GM19455 (cell line): Measurements from ENCODE around the gene NEGR1.

Experiments used
- ATAC-seq: cut with Tn5 transposase; IDR thresholded peaks from one replicate; pipeline ENCODE4 v1.9.1; 2021; ENCODE audit not compliant: unreplicated experiment

The NEGR1 gene

DNA sequence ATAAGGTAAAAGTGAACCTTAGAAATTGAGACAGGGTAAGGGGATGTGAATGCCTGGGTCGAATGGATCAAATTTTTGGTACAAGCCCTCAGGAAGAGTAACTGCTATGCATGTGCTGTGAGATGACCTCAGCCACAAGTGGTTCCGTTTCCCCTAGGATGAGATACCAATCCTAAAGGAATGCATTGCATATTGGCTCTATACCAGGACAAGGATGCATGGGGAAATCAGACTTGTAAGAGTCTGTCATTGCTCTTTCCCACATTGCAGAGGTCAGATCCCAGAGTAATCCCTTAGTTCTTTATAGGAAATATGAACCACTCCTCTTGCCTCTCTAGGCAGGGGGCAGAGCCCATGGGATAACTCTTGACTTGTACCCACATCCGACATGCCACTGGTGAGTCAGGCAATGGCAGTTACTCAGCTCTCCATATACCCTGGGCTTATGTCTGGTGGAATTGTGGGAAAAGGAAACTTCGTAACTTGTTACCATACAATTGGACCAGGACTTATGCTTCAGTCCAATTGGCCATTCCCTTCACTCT lies 773.2 kb downstream of the NEGR1 start:
- ATAC-seq = no peak

DNA sequence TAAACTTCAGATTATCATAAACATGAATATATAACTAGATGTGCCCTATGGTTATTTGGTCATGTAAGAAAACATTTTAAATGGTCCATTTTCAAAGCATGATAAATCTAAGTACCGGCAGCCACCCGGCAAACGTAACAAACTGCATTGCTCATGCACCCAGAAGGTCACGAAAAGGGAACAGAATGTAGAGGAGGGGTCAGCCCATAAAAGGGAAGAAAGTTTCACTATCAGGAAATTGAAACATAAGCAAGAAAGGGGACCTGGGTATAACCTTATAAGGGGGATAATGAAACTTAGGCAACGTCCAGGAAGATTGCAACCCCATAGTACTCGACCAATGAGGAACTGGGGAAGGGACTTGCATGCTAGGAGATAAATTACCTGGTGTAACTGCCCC lies 780.3 kb downstream of the NEGR1 start:
- no peak for ATAC-seq

DNA sequence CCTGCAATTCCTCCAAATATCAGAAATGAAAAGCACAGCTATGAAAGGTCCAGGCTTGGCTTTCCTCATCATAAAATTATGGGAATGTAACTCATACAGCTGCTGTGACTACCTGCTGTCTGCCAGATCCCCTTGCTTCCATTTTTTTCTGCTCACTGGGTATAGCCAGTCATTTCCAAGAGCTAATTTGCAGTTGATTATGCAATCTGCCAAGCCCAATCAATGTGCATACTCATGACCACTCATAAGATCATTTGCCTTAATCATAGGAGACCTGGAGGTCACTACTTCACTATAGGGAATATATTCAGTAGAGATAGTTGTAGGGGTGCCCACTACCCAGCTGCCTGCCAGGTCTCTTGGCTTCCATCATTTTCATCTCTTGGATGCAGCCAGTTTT lies 783.8 kb downstream of the NEGR1 start:
- ATAC-seq = no peak

DNA sequence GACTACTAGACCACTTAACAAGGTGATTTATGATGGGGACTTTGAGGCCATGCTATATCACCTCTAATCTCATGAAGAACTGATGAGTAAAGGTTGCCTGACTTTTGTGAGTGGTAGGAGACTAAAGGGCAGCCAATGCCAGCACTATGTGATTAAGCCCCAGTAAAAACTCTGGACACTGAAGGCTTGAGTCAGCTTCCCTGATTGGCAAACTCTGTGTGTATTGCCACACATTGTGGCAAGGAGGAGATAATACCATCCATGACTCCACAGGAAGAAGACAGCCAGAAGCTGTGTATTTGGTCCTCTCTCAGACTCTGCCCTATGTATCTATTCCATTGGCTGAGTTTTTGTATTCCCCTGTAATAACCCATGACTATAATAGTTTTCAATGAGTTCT lies 788.2 kb downstream of the NEGR1 start:
- no peak for ATAC-seq

DNA sequence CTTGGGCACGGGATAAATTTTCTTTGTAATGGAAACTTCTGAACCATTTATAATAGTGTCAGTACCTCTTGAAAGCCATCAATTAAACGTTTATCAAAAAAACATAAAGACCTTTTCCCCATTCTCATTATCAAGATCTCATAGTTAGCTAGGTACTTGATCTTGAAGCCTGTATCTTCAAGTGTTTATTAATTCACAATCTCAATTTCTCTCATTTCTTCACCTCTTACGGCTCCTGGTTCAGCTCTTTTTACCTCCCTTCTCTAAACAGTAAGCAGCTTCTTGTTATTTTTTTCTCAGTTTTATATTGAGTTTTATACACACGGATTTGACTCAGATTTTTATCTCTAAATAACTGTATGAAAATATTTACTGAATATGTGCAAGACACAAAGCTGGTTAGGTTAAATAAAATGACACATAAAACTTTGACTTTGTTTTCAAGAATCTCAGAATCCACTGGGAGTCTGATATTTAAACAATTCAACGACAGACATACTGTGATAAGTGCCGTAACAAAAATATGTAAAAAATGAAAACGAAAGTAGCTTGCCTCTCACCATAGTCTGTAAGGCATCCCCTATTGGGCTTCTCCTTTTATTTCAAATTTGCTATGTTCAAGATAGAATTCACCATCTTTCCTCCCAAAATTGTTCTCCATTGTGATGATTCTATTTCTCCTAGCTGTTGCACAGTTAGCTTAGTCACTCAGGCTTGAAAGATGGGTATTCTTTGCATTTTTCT lies 789.9 kb downstream of the NEGR1 start:
- ATAC-seq = no peak

DNA sequence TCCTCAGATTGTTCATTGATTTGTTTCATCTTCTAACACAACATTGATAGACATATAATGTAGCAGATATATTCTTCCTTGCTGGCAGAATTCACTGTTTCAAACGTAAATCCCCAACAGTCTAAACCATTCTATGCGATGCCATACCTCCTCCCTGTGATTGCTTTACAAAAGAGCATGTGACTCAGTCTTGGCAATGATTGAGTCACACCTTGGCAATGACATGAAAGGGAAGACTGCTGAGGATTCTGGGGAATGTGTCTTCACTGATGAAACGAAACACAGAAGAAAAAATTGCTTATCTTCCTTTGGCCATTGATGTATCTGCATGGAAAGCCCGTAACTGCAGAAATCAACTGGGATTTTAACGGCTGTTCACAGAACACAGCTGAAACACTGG lies 791.9 kb downstream of the NEGR1 start:
- no peak for ATAC-seq

DNA sequence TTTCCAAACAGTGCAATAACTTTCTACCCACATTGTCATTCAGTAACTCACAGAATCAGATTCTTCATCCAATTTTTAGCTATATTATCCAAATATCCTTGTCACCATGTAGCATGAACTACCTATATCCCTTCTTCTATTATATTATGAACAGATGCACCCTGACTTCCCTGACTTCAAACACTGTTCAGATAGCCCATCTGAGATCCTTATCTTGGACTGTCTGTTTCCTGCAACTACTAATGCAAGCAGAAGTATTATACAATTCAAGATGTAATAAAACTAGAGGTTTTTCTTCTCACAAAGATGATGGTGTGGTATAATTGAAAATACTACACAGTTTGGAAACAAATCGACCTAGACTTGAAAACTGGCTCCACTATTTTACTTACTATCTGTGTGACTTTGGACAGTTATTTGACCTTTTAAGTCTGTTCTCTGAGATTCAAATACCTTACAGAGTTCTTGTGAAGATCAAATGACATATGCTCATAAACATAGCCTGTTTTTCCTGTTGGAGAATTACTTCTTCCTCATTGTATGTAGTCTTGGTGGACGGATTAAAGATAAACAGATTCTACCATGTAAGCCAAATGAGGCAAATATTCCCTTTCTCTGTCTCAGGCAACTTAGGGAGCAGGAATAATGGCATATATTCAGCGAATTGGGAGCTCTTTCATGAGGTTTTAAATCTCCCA lies 793.6 kb downstream of the NEGR1 start:
- ATAC-seq = no peak

DNA sequence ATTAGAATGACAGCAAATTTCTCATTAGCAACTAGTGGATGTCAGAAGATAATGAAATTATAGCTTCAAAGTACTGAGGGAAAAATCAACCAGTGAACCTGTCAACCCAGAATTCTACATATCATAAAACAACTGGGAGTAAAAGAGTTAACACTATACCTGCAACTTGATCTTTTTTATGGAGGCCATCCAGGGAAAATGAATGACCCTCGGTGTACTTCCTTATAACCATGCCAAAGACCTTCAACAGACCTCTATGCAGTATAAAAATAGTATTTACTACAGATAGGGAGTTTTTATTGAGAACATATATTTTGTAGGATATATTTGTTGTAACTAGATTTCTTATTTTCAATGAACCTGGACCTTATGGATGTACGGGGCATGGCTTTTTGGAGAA lies 809.0 kb downstream of the NEGR1 start:
- no peak for ATAC-seq

DNA sequence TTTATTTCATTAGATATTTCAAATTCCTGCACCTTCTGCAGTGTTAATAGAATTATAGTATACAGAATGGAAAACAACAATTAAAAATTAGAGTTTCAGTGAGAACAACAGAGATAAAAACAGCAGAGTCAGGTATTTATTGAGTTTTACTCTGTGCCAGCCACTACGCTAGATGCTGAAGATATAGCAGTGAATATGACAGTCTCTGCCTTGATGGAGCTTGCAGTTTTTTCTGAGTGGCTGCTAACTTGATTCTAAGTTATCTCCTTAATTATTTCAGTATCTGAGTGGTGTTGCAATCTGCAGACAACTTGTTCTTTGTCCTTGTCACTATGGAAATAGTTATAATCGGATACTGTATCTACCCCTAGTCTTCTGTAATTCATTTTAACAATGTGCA lies 817.2 kb downstream of the NEGR1 start:
- no peak for ATAC-seq

DNA sequence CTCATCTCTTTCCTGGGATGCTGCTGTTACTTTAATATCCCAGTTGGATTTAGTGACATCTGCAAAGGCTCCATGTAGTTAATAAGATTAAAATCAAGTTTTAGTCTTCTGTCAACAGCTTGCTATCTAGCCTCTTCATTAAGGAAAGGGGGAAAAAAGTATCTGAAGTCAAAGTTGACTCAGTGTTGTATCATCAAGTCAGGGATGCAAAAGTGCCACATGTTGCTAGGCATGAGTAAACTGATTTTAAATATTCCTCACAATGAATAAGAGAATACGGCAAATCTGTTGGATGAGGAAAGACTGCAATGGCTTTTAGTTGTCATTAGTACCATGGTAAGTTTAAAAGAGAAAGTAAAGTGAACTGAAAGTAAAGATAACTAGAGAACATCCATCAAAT lies 818.3 kb downstream of the NEGR1 start:
- no peak for ATAC-seq

DNA sequence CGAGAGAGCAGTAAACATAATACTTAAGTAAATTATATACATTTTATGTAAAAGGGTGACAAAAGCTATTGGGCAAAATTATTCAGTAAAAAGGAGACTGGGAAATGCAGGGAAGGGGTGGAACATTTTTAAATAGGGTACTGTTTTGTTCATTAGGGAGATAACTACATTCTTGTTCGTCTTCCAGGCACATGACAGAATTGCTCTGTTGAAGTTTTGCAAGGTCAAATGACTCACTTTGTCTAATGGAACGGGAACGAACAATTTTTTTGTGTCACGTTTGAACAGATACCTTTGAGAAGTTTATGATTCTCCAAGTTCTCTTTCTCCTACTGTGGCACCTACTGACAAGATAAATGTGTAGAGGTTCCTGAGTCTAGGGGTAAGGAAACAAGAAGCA lies 819.2 kb downstream of the NEGR1 start:
- no peak for ATAC-seq

DNA sequence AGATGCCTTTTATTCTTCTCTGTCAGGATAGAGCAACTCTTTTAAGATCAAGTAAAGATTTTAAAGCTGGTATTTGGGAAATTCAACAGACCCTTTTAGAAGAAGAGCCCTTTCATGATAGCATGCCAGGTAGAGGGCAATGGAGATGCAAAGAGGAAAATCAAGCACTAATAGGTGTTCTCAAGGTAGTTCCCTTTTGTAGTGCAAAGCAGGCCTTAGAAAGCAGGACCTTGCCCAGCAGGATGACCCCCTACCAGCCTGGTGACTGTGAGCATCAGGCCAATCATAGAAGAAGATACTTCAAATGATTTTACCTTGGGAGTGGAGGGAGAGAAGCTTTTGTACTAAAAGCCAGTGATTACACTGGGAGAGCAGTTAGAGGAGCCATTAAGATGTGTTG lies 820.1 kb downstream of the NEGR1 start:
- no peak for ATAC-seq

DNA sequence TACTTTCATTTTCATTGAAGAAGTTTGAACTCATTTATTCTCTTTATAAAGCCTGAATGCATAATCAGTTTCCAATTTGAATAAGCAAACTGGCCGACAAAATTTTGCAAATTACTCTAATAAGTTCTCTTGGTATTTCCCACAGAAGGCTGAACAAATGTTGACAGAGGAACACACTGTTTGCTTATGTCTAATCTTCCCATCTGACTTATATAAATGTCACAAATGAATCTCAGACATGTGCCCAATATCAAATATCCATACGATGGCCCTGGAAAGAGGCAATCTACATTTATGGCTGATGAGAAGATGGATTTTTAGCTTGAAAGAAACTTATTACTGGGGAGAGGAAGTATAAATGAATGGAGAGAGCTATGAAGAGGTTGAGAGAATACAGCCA lies 820.9 kb downstream of the NEGR1 start:
- no peak for ATAC-seq

DNA sequence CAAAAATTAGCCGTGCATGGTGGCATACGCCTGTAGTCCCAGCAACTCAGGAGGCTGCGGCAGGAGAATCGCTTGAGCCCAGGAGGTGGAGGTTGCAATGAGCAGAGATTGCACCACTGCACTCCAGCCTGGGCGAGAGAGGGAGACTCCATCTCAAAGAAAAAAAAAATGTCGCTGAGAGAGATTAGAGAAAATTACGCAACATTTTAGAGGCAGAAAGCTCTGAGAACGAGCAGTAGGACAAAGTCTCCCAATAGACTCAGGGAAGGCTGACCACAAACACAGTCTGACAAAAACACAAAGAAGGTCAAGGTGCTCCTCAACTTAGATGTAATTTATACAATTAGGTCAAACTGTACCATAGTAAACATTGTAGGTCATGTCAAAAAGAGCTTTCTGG lies 833.9 kb downstream of the NEGR1 start:
- no peak for ATAC-seq

DNA sequence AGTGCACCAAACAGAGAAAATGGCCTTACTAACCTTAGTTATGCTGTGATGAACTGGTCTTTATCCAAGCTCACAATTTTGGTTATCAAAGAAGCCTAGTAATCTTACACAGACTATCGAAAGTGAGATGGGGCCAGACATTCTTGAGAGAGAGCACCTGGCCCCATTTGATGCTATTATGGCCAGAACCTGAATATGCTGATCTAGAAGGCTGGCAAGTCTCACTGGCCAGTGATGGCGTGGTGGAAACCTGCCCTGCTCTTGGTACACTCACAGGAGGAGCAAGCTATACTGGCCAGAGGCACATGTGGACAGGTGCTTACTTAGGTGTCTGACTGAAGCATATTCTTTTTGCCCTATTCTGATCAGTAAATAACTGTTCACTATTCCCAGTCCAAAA lies 843.7 kb downstream of the NEGR1 start:
- no peak for ATAC-seq

DNA sequence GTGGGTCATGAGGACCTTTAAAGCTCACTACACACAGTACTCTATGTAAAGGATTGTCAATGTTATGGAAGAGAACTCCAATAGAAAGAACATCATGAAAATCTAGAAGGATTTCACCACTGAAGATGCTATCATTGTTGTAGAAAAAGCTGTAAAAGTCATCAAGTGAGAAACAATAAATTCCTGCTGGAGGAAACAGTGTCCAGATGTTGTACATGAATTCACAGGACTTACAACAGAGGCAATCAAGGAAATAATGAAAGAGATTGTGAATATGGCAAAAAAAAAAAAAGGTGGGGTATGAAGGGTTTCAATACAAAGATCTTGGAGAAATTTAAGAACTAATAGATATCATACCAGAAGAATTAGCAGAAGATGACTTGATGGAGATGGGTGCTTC lies 846.4 kb downstream of the NEGR1 start:
- ATAC-seq = no peak

DNA sequence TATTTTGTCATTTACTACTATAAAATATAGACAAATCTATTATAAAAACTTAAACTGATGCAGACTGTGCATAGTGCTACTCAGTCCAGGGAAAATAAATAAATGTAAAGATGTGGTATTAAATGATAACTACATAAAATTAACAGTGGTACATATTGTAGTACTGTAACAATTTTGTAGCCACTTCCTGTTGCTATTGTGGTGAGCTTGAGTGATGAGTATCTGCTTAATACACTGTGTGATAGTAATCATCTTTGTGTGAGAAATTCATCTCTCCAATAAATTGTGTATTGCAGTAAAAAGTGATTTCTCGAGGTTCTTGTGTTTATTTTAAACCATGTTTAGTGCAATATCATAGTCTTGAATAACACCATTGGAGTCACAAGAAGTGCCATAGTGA lies 848.1 kb downstream of the NEGR1 start:
- ATAC-seq = no peak

DNA sequence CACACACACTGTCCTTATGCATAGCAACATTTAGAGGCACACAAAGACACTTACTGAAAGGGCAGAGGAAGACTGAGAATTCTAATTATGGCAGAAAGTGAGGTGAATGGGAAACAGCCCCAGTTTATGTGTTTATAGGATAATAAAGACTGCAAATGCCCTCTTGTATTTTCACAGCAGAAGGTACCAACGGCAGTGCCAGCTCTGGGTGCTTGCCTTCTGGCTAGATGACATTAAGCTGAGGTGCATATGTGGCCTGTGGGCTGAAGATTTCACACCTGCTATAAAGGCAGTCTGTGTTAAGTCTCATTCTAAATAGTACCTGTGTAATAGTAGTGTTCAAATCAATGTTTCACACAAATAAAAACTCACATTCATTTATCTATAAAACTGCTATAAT lies 854.3 kb downstream of the NEGR1 start:
- ATAC-seq = no peak

DNA sequence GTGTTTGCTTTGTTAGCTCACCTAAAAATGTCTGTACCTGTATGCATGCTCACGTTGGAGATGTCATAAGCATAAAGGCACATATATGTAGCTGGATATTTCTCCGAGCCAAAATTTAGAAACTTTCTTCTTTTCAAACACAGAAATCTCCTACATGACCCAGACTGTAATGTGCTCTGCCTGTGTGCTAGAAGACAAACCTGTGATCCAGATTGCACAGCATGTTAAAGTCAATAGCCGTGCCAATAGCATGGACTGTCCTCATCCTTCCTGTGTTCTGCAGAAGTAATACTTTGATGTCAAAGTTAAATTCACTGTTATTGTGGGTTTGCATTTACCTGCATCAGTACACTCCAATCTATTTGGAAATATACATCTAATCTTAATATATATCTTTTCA lies 855.3 kb downstream of the NEGR1 start:
- ATAC-seq = no peak

DNA sequence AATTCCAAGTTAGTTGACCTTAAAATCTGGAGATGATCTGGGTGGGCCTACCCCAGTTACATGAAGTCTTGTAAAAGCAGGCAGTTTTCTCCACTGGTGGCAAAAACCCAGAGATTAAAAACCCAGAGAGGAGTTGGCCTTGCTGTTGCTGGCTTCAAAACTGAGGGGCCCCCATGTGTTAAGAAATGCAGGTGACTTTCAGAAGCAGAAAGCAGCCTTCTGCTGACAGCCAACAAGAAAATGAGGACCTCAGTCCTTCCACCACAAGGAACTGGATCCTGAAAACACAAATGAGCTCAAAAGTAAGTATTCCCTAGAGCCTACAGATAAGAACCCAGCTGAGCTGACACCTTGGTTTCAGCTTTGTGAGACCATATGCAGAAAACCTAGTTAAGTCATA lies 857.8 kb downstream of the NEGR1 start:
- no peak for ATAC-seq

DNA sequence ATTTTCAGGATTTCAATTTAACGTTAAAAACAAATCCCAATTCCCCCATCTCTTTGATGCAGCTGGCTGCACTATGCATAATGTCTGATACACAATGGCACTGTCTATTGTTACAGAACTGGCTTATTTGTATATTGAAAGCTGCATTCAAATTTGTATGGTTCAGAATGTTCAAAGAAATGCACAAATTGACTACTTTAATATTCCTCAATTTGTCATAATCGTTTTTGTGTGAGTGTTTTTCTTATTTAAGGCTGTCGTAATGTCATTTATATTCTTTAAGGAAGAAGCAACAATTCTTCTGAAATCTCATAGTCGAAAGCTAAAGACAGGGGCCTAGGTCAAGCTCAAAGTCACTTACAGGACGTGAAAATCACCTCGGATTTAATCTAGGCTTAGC lies 860.1 kb downstream of the NEGR1 start:
- no peak for ATAC-seq

DNA sequence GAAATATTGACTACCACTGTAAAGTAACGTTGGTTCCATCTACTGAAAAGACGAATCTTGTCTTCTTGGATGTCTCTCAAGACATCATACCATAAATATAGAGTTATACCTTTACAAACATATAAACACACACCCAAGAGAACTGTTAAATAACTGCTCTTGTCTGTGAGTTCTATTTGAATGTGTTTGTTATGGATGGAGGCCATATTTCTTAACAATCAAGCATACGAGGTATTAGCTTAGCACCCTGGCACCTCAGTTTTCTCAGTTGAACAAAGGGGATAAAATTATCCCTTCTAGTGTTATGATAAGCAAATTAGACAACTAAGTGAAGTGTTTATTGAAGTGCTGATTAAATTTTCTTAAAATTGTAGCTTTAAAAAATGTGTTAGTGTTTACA lies 864.9 kb downstream of the NEGR1 start:
- no peak for ATAC-seq

DNA sequence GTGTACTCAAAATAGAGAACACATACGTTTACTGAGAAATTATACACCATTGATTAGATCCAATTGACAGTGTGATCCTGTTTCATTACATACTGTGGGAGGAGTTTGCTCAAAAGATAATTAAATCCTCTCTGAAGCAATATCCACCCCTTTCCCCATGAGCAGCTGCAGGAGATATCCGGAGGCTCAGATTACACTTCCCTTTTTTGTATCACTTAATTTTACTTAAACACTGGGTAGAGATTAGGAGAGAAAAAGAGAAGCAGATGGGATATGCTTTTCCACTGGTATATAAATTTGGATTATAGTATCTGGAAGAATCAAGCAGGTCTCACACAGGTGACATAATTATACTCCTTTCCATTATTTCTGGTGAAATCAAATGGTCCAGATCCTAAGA lies 868.2 kb downstream of the NEGR1 start:
- no peak for ATAC-seq
